H1 (cell line): Measurements from ENCODE around the gene WFIKKN1. TPM values are rescaled to one million over a fixed set of nuclear protein-coding genes. Genes with fewer than 3 reads are reported as not detected.

ENCODE experiments used
- HDAC6 ChIP-seq: IDR thresholded peaks from one replicate; pipeline ENCODE4 v1.7.1; 2012; ENCODE audit warnings: low read depth, mild to moderate bottlenecking, inconsistent platforms, low read length, moderate library complexity
- JUN ChIP-seq: IDR thresholded peaks from 2 replicates; pipeline ENCODE4 v1.6.1; 2011; ENCODE audit warnings: low read depth, mild to moderate bottlenecking, improper control_type of control experiment, low read length
- SP1 ChIP-seq: IDR thresholded peaks from 2 replicates; pipeline ENCODE4 v1.6.1; 2011; ENCODE audit warnings: low read depth, low read length
- polyA plus RNA-seq, 7 experiments: library from polyadenylated mRNA; depleted of rRNA in 3 of 7; stranded (reverse) in 5 of 7; unstranded in 2 of 7; fragments of >200 nt in 5 of 7; fragments of 200-250 nt in 2 of 7; gene quantifications; 1 replicate in 5 of 7; 2 replicates in 1 of 7; 4 replicates in 1 of 7; pipeline versions ENCODE4 v1.2.1 to v1.2.3, GENCODE V29; 2011 to 2013; ENCODE audit warnings: missing spikeins in 2 of 7, mixed read lengths in 2 of 7
- total RNA-seq: library from RNA; stranded (reverse); fragmentation: NEBNext Ultra II Directional; extraction: Animal tissue kit (Norgen Biotek cat#: 25700); gene quantifications from 2 replicates; pipeline ENCODE4 v1.2.1, GENCODE V29; 2021

The WFIKKN1 gene
- total and polyA plus RNA-seq, 2 of the 8 experiments (the other 6 are each of a cell fraction or from before 2014, with no cell fraction given): 11.4 to 15.8 TPM

GRCh38 chr16:651844-652243 lies 21.1 kb downstream of the WFIKKN1 start (continued):
- TF ChIP-seq HDAC6 (no peak), SP1 (no peak), JUN (no peak)
